ENCODE measurements around the gene DVL1. TPM values are rescaled to one million over a fixed set of nuclear protein-coding genes. Genes with fewer than 3 reads are reported as not detected.
A peak's percentile ranks its signal among the peaks of the same experiment; 100 is the strongest.

Gene DVL1
- total RNA-seq, 2 experiments from 2014 or later = 29.1 to 30.7 TPM

DNA sequence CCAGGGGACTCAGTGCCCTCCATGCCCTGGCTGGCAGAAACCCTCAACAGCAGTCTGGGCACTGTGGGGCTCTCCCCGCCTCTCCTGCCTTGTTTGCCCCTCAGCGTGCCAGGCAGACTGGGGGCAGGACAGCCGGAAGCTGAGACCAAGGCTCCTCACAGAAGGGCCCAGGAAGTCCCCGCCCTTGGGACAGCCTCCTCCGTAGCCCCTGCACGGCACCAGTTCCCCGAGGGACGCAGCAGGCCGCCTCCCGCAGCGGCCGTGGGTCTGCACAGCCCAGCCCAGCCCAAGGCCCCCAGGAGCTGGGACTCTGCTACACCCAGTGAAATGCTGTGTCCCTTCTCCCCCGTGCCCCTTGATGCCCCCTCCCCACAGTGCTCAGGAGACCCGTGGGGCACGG lies 21.0 kb downstream of the DVL1 start:
- POLR2A ChIA-PET = no interaction called here
- CTCF ChIA-PET = no interaction called here

GRCh38 chr1:1327291-1327690 lies 21.9 kb downstream of the DVL1 start:
- no peaks in the 10 kb centered on the region for H3K27me3 Mint-ChIP-seq (ENCODE audit: low read depth)
- ATAC-seq = no peak
- peak overlapping the region; percentile 18 for H3K4me3 Mint-ChIP-seq
- DNase-seq = no peak
- H3K27ac Mint-ChIP-seq = no peak overlapping the region
- peaks cover 28% of the 10 kb centered on the region for H3K4me1 Mint-ChIP-seq (ENCODE audit: low read depth)
- POLR2A ChIA-PET = interaction anchor here (0.6 kb wide), 1 partner anchor 45 kb away, joined by 3 read pairs; no protein-coding TSS in a partner anchor
- no peaks in the 10 kb centered on the region for H3K9me3 Mint-ChIP-seq (ENCODE audit: insufficient read depth)
- CTCF ChIA-PET = no interaction called here
- peaks cover 9% of the 10 kb centered on the region for H3K36me3 Mint-ChIP-seq (ENCODE audit: low read depth)

More for the DNA sequence above, 21.0 kb downstream of the DVL1 start:
- H3K27ac Mint-ChIP-seq = no peak overlapping the region
- no peak overlapping the region for H3K4me3 Mint-ChIP-seq
- ATAC-seq (no peak), DNase-seq (no peak)
- no peaks in the 10 kb centered on the region for H3K27me3 Mint-ChIP-seq (ENCODE audit: low read depth)
- H3K36me3 Mint-ChIP-seq (ENCODE audit: low read depth) = peaks cover 9% of the 10 kb centered on the region
- peaks cover 21% of the 10 kb centered on the region for H3K4me1 Mint-ChIP-seq (ENCODE audit: low read depth)
- no peaks in the 10 kb centered on the region for H3K9me3 Mint-ChIP-seq (ENCODE audit: insufficient read depth)

DNA sequence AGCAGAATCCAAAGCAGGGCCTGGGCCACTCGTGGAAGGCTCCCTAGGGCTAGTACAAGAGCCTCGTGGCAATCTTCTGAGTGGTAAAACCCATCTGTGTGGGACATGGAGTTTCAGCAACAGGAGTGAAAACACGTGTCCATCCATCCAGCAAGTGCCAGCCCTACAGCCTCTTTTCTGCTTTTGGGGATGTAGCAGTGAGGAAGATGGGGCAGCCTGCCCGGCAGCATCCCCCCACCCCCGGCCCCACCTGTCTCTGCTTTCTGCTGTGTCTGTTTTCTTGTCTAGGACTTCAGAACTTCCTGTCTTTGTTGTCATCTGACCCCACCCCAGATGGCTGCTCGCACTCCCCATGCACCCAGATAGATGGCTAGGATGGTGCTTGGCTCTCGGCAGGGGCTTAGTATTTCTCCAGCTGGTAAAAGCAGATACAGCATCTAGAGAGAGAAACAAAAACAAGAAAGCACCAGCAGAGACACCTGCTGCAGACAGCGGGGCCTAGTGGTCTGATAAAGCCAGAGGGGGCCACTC lies 23.1 kb downstream of the DVL1 start:
- Mint-ChIP-seq H3K27me3 (ENCODE audit: low read depth) (no peaks in the 10 kb centered on the region), H3K4me3 (peak overlapping the region; percentile 76), H3K9me3 (ENCODE audit: insufficient read depth) (no peaks in the 10 kb centered on the region), H3K4me1 (ENCODE audit: low read depth) (peaks cover 38% of the 10 kb centered on the region), H3K36me3 (ENCODE audit: low read depth) (peaks cover 11% of the 10 kb centered on the region), H3K27ac (peak overlapping the region; percentile 80)
- POLR2A ChIA-PET = interaction anchor here (0.5 kb wide), 2 partner anchors 48 to 108 kb away, joined by 3 read pairs; no protein-coding TSS in a partner anchor
- CTCF ChIA-PET = no interaction called here
- no peak for ATAC-seq
- DNase-seq = no peak

GRCh38 chr1:1325288-1326074 lies 23.7 kb downstream of the DVL1 start:
- Mint-ChIP-seq H3K27ac (peak overlapping the region; percentile 80), H3K9me3 (ENCODE audit: insufficient read depth) (no peaks in the 10 kb centered on the region), H3K4me1 (ENCODE audit: low read depth) (peaks cover 38% of the 10 kb centered on the region), H3K36me3 (ENCODE audit: low read depth) (peaks cover 11% of the 10 kb centered on the region), H3K27me3 (ENCODE audit: low read depth) (no peaks in the 10 kb centered on the region), H3K4me3 (peak overlapping the region; percentile 76)
- DNase-seq (no peak), ATAC-seq (no peak)
- ChIA-PET CTCF (no interaction called here), POLR2A (interaction anchor here (0.5 to 0.6 kb wide), 2 partner anchors 47 to 379 kb away, joined by 3 read pairs; no protein-coding TSS in a partner anchor)

DNA sequence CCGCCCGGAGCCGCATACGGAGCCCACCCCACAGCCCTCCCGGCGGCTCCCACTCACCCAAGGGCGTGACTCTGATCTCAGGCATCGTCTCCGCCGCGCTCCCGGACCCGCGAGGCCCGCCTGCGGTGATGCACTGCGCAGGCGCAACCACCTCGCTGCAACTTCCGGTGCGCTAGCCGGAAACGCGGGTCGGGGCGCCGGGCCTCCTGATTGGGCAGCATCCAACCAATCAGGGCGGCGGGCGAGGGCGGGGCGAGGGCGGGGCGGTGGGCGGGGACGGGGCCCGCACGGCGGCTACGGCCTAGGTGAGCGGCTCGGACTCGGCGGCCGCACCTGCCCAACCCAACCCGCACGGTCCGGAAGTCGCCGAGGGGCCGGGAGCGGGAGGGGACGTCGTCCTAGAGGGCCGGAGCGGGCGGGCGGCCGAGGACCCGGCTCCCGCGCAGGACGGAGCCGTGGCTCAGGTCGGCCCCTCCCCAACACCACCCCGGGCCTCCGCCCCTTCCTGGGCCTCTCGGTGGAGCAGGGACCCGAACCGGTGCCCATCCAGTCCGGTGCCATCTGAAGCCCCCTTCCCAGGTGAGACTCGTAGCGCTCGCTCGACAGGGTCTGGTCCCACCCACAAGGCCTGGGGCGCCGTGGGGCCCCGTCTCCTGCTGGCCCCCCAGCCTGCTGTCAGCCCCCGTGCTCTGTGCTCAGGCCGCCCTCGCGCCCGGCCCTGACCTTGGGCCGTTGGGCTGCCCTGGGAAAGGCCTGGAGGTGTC lies 24.5 kb downstream of the DVL1 start, which contains the start of the genes CPTP and INTS11:
Gene CPTP, plus strand, starts transcription at position 279 of the 764 bp plus-strand sequence. CDS start 2,109 bp downstream, outside the sequence.
Gene INTS11, minus strand, starts transcription at position 137 of the 764 bp plus-strand sequence. Its CDS starts 52 bp downstream, at position 85.
- CTCF ChIA-PET = no interaction called here
- peak within 1 kb of the TSS; percentile 93 for H3K27ac Mint-ChIP-seq

GRCh38 chr1:1324084-1324523 lies 25.1 kb downstream of the DVL1 start:
- peak; percentile 57 for ATAC-seq
- no peaks in the 10 kb centered on the region for H3K27me3 Mint-ChIP-seq (ENCODE audit: low read depth)
- peak overlapping the region; percentile 68 for H3K27ac Mint-ChIP-seq
- H3K4me3 Mint-ChIP-seq = peak overlapping the region; percentile 87
- CTCF ChIA-PET = no interaction called here
- no peak for DNase-seq
- POLR2A ChIA-PET = no interaction called here
- H3K36me3 Mint-ChIP-seq (ENCODE audit: low read depth) = peaks cover 13% of the 10 kb centered on the region
- H3K9me3 Mint-ChIP-seq (ENCODE audit: insufficient read depth) = no peaks in the 10 kb centered on the region
- peaks cover 38% of the 10 kb centered on the region for H3K4me1 Mint-ChIP-seq (ENCODE audit: low read depth)

More for the DNA sequence above, 24.5 kb downstream of the DVL1 start, which contains the start of the genes CPTP and INTS11:
- peak; percentile 88 for ATAC-seq
- POLR2A ChIA-PET = interaction anchor here (0.6 kb wide), 1 partner anchor 378 kb away, joined by 3 read pairs; no protein-coding TSS in a partner anchor
- Mint-ChIP-seq H3K4me1 (ENCODE audit: low read depth) (peaks cover 38% of the 10 kb centered on the region), H3K9me3 (ENCODE audit: insufficient read depth) (no peaks in the 10 kb centered on the region), H3K36me3 (ENCODE audit: low read depth) (peaks cover 8% of the 10 kb centered on the region), H3K4me3 (peak within 1 kb of the TSS; percentile 87), H3K27me3 (ENCODE audit: low read depth) (no peaks in the 10 kb centered on the region)
- peak; percentile 97 for DNase-seq

DNA sequence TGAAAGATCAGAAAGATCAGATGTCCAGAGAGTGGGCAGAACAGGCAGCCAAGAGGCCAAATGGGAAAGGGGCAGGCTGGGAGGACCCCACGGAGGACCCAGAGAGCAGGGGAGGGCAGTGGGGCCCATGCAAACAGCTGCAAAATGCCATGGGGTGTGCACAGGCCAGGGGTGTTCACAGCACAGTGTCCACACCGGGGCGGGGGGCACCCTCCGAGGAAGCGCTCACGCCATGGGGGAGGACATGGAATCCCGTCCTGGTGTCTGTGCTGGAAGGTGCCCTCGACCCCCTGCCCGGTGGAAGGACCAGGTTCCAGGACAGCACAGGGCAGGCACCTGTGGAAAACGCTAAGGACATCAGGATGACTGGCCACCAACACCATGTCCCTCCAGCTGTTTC lies 26.3 kb downstream of the DVL1 start:
- DNase-seq (no peak), ATAC-seq (no peak)
- ChIA-PET CTCF (no interaction called here), POLR2A (no interaction called here)
- Mint-ChIP-seq H3K9me3 (ENCODE audit: insufficient read depth) (no peaks in the 10 kb centered on the region), H3K4me1 (ENCODE audit: low read depth) (peaks cover 38% of the 10 kb centered on the region), H3K27ac (peak overlapping the region; percentile 93), H3K27me3 (ENCODE audit: low read depth) (no peaks in the 10 kb centered on the region), H3K4me3 (peak overlapping the region; percentile 82), H3K36me3 (ENCODE audit: low read depth) (peaks cover 14% of the 10 kb centered on the region)

- ChIA-PET POLR2A (no interaction called here), CTCF (no interaction called here)
- peak overlapping the region; percentile 51 for H3K27ac Mint-ChIP-seq
- peak overlapping the region; percentile 42 for H3K4me3 Mint-ChIP-seq
- peaks cover 38% of the 10 kb centered on the region for H3K4me1 Mint-ChIP-seq (ENCODE audit: low read depth)
- H3K9me3 Mint-ChIP-seq (ENCODE audit: insufficient read depth) = no peaks in the 10 kb centered on the region
- H3K27me3 Mint-ChIP-seq (ENCODE audit: low read depth) = no peaks in the 10 kb centered on the region
- ATAC-seq (no peak), DNase-seq (no peak)
- peaks cover 17% of the 10 kb centered on the region for H3K36me3 Mint-ChIP-seq (ENCODE audit: low read depth)
These were observed 26.8 kb downstream of the DVL1 start for GRCh38 chr1:1322418-1322817.

DNA sequence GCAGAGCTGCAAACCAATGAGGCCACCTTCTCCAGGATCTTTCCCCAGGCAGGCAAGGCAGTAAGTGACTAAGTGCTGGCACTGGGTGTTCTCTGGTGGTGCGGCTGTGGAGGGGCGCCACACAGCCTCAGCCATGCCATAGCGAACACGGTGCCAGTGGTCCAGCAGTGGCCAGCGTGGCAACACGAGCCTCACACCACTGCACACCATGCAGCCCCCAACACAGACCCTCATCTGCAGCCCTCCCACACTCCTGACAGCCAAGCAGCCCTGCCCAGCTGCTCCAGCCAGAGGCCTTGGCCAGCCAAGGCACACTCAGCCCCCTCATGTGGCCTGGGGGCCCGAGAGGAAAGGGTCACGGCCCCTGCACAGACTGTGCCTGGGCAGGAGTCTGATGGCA lies 27.7 kb downstream of the DVL1 start:
- H3K36me3 Mint-ChIP-seq (ENCODE audit: low read depth) = peaks cover 19% of the 10 kb centered on the region
- POLR2A ChIA-PET = interaction anchor here (1.0 kb wide), 1 partner anchor 10 kb away, joined by 4 read pairs; no protein-coding TSS in a partner anchor

GRCh38 chr1:1320666-1321448 lies 28.4 kb downstream of the DVL1 start:
- H3K4me3 Mint-ChIP-seq = no peak overlapping the region
- no peak for ATAC-seq
- no peak overlapping the region for H3K27ac Mint-ChIP-seq
- ChIA-PET CTCF (no interaction called here), POLR2A (interaction anchor here (1.0 kb wide), 1 partner anchor 9 kb away, joined by 4 read pairs; no protein-coding TSS in a partner anchor)
- peaks cover 23% of the 10 kb centered on the region for H3K36me3 Mint-ChIP-seq (ENCODE audit: low read depth)
- H3K9me3 Mint-ChIP-seq (ENCODE audit: insufficient read depth) = no peaks in the 10 kb centered on the region
- no peak for DNase-seq
- H3K4me1 Mint-ChIP-seq (ENCODE audit: low read depth) = peaks cover 28% of the 10 kb centered on the region
- H3K27me3 Mint-ChIP-seq (ENCODE audit: low read depth) = no peaks in the 10 kb centered on the region

More for the DNA sequence above, 27.7 kb downstream of the DVL1 start:
- DNase-seq (no peak), ATAC-seq (no peak)
- peak overlapping the region; percentile 30 for H3K27ac Mint-ChIP-seq
- no peaks in the 10 kb centered on the region for H3K27me3 Mint-ChIP-seq (ENCODE audit: low read depth)
- CTCF ChIA-PET = no interaction called here
- H3K4me3 Mint-ChIP-seq = no peak overlapping the region
- H3K4me1 Mint-ChIP-seq (ENCODE audit: low read depth) = peaks cover 35% of the 10 kb centered on the region
- H3K9me3 Mint-ChIP-seq (ENCODE audit: insufficient read depth) = no peaks in the 10 kb centered on the region

GRCh38 chr1:1319646-1319941 lies 29.6 kb downstream of the DVL1 start:
- peaks cover 24% of the 10 kb centered on the region for H3K4me1 Mint-ChIP-seq (ENCODE audit: low read depth)
- ChIA-PET POLR2A (no interaction called here), CTCF (no interaction called here)
- no peak for ATAC-seq
- no peaks in the 10 kb centered on the region for H3K27me3 Mint-ChIP-seq (ENCODE audit: low read depth)
- H3K9me3 Mint-ChIP-seq (ENCODE audit: insufficient read depth) = no peaks in the 10 kb centered on the region
- H3K27ac Mint-ChIP-seq = no peak overlapping the region
- H3K4me3 Mint-ChIP-seq = no peak overlapping the region
- peaks cover 28% of the 10 kb centered on the region for H3K36me3 Mint-ChIP-seq (ENCODE audit: low read depth)
- no peak for DNase-seq

Measured in activated CD8-positive, alpha-beta T cell treated with anti-CD3 and anti-CD28 coated beads, Interleukin-2, amount 10 ng/mL, durations not matched to agents 7 days and 5 days (primary cell).